HG03060 (cell line): ENCODE data around the gene PRR22.
"Not testable (repeated sequence)": the region's sequence is repeated elsewhere in the genome, so short reads cannot be mapped to it uniquely, and the experiment has no call there.

Experiments used
- ATAC-seq: cut with Tn5 transposase; IDR thresholded peaks from one replicate; pipeline ENCODE4 v1.9.1; 2021; ENCODE audit warnings: low read depth, moderate number of reproducible peaks; ENCODE audit not compliant: unreplicated experiment

Gene PRR22

DNA sequence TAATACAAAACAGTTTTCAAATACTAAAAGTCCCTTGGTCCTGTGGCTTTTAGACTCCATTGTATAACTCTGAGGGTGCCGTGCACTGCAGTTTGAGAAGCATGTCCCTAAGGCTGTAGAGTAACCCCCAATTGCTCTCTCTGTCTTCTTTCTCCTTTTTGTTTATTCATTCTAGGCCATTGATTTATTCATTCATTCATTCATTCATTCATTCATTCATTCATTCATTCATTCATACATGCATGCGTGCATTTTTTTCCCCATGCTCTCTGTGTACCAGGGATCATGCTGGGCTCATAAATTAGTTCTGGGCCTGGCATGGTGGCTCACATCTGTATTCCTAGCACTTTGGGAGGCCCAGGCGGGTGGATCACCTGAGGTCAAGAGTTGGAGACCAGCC is 19.3 kb downstream of the PRR22 start:
- ATAC-seq = no peak

DNA sequence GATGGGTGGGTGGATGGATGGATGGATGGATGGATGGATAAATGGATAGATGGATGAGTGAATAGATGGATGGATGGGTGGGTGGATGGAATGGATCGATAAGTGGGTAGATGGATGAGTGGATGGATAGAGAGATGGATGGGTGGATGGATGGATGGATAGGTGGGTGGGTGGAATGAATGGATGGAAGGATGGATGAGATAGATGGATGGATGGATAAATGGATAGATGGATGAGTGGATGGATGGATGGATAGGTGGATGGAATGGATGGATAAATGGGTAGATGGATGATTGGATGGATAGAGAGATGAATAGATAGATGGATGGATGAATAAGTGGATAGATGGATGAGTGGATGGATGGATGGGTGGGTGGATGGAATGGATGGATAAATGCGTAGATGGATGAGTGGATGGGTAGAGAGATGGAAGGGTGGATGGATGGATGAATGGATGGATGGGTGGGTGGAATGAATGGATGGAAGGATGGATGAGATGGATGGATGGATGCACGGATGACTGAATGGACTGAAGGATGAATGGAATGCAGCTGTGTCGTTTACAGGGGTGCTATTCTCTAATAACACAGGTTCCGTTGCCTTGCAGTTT is 21.8 kb downstream of the PRR22 start:
- no peak for ATAC-seq

DNA sequence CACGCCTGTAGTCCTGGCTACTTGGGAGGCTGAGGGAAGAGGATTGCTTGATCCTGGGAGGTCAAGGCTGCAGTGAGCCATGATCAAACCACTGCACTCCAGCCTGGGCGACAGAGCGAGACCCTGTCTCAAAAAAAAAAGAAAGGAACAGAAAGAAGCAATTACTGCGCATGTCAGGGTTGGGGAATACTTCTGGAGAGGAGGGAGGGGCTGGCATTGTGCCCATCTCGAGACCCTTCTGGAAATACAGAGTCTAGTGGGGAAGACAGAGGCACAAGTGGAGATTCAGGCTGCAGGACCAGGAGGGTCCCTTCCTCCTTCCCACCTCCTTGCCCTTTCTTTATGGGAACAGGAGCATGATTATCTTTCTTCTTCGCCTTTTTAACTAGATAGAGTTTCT is 30.8 kb downstream of the PRR22 start:
- no peak for ATAC-seq

DNA sequence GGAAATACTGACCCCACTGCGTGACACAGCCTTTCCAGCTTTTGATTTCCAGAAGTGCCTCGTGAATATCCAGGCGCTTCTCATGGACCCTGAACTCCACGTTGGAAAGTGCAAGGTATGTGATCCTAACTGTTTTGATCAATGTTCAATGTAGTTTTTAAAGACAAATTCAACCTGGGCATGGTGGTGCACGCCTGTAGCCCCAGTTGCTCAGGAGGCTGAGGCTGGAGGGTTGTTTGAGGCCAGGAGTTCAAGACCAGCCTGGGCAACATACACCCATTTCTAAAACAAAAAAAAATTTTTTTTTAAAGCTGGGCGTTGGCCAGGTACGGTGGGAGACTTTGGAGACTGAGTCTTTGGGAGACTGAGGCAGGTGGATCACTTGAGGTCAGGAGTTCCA is 32.8 kb downstream of the PRR22 start:
- ATAC-seq = no peak

DNA sequence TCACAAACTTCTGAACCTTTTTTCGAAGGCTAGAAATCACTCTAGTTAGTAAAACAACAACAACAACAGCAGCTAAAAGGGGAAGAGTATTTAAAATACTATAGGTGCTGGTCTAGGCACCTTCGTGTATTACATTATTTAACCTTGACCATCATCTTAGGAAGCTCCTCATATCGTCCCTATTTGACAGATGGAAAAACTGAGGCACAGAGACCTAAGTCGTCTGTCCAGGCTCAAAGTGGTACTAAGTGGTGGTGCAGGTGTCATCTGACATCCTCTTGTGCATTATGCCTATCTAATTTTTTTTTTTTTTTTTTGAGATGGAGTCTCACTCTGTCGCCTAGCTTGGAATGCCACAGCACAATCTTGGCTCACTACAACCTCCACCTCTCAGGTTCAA is 35.0 kb downstream of the PRR22 start:
- no peak for ATAC-seq

DNA sequence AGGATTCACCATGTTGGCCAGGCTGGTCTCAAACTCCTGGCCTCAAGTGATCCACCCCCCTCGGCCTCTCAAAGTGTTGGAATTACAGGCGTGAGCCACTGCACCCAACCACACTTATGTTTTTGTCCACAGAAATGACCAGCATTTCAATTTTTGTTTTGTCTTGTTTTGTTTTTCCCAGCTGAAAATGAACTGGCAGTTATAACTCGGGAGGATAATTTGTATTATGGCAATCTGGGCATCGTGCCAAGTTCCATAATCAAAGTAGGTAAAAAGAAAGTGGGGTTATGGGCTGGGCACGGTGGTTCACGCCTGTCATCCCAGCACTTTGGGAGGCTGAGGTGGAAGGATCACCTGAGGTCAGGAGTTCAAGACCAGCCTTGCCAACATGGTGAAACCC is 35.6 kb downstream of the PRR22 start:
- not testable (repeated sequence) for ATAC-seq

DNA sequence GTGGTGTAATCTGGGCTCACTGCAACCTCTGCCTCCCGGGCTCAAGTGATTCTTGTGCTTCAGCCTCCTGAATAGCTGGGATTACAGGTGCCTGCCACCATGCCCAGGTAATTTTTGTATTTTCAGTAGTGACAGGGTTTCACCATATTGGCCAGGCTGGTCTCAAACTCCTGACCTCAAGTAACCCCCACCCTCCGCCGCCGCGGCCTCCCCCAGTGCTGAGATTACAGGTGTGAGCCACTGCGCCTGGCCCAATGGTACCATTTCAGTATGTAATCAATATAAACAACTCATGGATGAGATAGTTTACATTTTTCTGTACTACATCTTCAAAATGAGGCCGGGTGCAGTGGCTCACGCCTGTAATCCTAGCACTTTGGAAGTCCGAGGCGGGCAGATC is 39.5 kb downstream of the PRR22 start:
- ATAC-seq = not testable (repeated sequence)

DNA sequence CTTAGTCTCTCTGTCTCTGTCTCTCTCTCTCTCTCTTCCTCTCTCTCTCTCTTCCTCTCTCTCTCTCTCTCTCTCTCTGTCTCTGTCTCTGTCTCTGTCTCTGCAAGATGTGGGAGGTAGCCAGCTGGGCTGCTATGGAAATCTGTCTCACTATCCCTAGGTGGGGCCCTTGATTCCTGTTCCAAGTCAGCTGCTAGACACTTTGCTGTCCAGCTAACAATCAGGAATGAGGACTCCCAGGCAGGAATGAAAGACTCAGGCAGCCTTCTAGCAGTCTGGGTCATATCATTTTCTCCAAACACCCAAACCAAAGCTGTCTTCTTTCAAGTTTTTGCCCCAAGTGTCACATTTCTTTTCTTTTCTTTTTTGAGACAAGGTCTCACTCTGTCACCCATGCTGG is 40.9 kb downstream of the PRR22 start:
- ATAC-seq = no peak

DNA sequence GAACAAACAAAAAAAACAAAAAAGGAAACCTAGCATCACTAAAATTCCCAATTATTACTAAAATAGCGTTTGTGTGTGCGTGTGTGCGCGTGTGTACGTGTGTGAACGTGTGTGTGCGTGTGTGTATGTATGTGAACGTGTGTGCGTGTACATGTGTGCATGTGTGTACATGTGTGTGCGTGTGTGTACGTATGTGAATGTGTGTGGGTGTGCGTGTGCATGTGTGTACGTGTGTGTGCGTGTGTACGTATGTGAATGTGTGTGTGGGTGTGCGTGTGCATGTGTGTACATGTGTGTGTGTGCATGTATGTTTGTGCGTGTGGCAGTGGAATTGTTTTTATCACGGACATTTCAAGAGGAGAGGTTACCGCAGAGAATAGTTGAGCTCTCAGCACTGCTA is 42.5 kb downstream of the PRR22 start:
- ATAC-seq = no peak

DNA sequence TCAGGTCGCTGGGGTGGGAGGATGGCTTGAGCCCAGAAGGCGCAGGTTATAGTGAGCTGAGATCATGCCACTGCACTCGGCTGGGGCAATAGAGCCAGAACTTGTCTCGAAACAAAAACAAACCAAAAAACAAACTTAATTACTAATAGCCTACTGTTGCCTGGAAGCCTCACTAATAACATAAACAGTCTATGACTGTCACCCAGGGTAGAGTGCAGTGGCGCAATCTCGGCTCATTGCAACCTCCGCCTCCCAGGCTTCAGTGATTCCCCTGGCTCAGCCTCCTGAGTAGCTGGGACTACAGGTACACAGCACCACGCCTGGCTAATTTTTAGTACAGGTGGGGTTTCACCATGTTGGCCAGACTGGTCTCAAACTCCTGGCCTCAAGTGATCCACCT is 46.1 kb downstream of the PRR22 start:
- no peak for ATAC-seq

DNA sequence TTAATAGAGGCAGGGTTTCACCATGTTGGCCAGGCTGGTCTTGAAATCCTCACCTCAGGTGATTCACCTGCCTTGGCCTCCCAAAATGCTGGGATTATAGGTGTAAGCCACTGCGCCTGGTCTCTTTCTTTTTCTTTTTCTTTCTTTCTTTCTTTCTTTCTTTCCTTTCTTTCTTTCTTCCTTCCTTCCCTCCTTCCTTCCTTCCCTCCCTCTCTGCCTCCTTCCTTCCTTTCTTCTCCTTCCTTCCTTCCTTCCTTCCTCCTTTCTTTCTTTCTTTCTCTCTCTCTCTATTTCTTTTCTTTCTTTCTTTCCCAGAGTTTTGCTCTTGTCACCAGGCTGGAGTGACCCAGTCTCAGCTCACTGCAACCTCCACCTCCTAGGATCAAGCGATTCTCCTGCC is 51.4 kb downstream of the PRR22 start:
- ATAC-seq = not testable (repeated sequence)
